DND-41 (cell line): Measurements from ENCODE around the gene APOBEC3H.

Source experiments
- ATAC-seq: fragments of 200-7000 bp; cut with Tn5 transposase; 3 replicates; pipeline ENCODE4 v1.9.1; 2021; ENCODE audit warnings: low read depth; ENCODE audit not compliant: insufficient read depth
- DNase-seq: peaks from one replicate; pipeline ENCODE4 v3.0.0-alpha.2; 2020
- H2AFZ ChIP-seq: 2 replicates; pipeline ENCODE4 v1.6.0; 2012; ENCODE audit warnings: low read depth, low read length
- H3K27ac ChIP-seq: 2 replicates; pipeline ENCODE4 v1.5.1; 2012; ENCODE audit warnings: low read length, inconsistent platforms
- H3K27me3 ChIP-seq: fragments of 200-600 bp; sonication (generic); 2 replicates; pipeline ENCODE4 v1.6.0; 2012; ENCODE audit warnings: low read length, mild to moderate bottlenecking, inconsistent platforms; ENCODE audit not compliant: insufficient read depth, poor library complexity
- H3K36me3 ChIP-seq: 2 replicates; pipeline ENCODE4 v1.5.1; 2012; ENCODE audit warnings: low read length, inconsistent platforms; ENCODE audit not compliant: insufficient read depth
- H3K4me1 ChIP-seq: 2 replicates; pipeline ENCODE4 v1.5.1; 2012; ENCODE audit warnings: mild to moderate bottlenecking, low read length; ENCODE audit not compliant: insufficient read depth
- H3K4me2 ChIP-seq: 2 replicates; pipeline ENCODE4 v1.6.0; 2012; ENCODE audit warnings: mild to moderate bottlenecking, moderate library complexity, low read length, inconsistent platforms; ENCODE audit not compliant: insufficient read depth
- H3K4me3 ChIP-seq, 2 experiments: fragments of 200-600 bp in 1 of 2; shearing (Covaris generic) in 1 of 2; 2 replicates each; pipeline ENCODE4 v1.5.1; 2012 to 2016; ENCODE audit warnings: inconsistent platforms in 2 of 2, low read length in 2 of 2, mild to moderate bottlenecking in 2 of 2, low read depth in 1 of 2, moderate library complexity in 1 of 2
- H3K79me2 ChIP-seq: 2 replicates; pipeline ENCODE4 v1.6.0; 2012; ENCODE audit warnings: low read length, inconsistent platforms; ENCODE audit not compliant: insufficient read depth
- H3K9ac ChIP-seq: 2 replicates; pipeline ENCODE4 v1.6.0; 2012; ENCODE audit warnings: low read depth, mild to moderate bottlenecking, inconsistent platforms, low read length, moderate library complexity
- H3K9me3 ChIP-seq: 2 replicates; pipeline ENCODE4 v1.5.1; 2012; ENCODE audit warnings: low read length, moderate library complexity, mild to moderate bottlenecking, inconsistent platforms; ENCODE audit not compliant: insufficient read depth, severe bottlenecking
- H4K20me1 ChIP-seq: 2 replicates; pipeline ENCODE4 v1.6.0; 2012; ENCODE audit warnings: low read length; ENCODE audit not compliant: insufficient read depth
- EZH2 ChIP-seq: IDR thresholded peaks from 3 replicates; pipeline ENCODE4 v1.6.1; 2012; ENCODE audit warnings: borderline replicate concordance, low read depth, mild to moderate bottlenecking, moderate library complexity, low read length, inconsistent platforms; ENCODE audit not compliant: severe bottlenecking
- TF ChIP-seq, protein P1 (sequence below): IDR thresholded peaks from 2 replicates; pipeline ENCODE4 v1.5.1; 2012; ENCODE audit warnings: borderline replicate concordance, low read length, moderate library complexity, mild to moderate bottlenecking; ENCODE audit not compliant: poor library complexity, severe bottlenecking; ENCODE audit errors: extremely low read depth

The APOBEC3H gene

GRCh38 chr22:39109361-39109760, 12.3 kb downstream of the APOBEC3H start:
- DNase-seq: no peak
- Histone ChIP-seq H3K27me3 (no peaks in the 10 kb centered on the region), H3K4me3 (no peak overlapping the region), H3K4me1 (no peaks in the 10 kb centered on the region), H3K9me3 (no peaks in the 10 kb centered on the region), H3K27ac (no peak overlapping the region), H3K79me2 (no peaks in the 10 kb centered on the region), H3K36me3 (no peaks in the 10 kb centered on the region), H2AFZ (no peak overlapping the region), H3K9ac (no peak overlapping the region), H4K20me1 (no peaks in the 10 kb centered on the region), H3K4me2 (no peak overlapping the region)
- TF ChIP-seq EZH2: no peak
- TF ChIP-seq, protein P1, sequence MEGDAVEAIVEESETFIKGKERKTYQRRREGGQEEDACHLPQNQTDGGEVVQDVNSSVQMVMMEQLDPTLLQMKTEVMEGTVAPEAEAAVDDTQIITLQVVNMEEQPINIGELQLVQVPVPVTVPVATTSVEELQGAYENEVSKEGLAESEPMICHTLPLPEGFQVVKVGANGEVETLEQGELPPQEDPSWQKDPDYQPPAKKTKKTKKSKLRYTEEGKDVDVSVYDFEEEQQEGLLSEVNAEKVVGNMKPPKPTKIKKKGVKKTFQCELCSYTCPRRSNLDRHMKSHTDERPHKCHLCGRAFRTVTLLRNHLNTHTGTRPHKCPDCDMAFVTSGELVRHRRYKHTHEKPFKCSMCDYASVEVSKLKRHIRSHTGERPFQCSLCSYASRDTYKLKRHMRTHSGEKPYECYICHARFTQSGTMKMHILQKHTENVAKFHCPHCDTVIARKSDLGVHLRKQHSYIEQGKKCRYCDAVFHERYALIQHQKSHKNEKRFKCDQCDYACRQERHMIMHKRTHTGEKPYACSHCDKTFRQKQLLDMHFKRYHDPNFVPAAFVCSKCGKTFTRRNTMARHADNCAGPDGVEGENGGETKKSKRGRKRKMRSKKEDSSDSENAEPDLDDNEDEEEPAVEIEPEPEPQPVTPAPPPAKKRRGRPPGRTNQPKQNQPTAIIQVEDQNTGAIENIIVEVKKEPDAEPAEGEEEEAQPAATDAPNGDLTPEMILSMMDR: no peak
- ATAC-seq: no peak

DNA sequence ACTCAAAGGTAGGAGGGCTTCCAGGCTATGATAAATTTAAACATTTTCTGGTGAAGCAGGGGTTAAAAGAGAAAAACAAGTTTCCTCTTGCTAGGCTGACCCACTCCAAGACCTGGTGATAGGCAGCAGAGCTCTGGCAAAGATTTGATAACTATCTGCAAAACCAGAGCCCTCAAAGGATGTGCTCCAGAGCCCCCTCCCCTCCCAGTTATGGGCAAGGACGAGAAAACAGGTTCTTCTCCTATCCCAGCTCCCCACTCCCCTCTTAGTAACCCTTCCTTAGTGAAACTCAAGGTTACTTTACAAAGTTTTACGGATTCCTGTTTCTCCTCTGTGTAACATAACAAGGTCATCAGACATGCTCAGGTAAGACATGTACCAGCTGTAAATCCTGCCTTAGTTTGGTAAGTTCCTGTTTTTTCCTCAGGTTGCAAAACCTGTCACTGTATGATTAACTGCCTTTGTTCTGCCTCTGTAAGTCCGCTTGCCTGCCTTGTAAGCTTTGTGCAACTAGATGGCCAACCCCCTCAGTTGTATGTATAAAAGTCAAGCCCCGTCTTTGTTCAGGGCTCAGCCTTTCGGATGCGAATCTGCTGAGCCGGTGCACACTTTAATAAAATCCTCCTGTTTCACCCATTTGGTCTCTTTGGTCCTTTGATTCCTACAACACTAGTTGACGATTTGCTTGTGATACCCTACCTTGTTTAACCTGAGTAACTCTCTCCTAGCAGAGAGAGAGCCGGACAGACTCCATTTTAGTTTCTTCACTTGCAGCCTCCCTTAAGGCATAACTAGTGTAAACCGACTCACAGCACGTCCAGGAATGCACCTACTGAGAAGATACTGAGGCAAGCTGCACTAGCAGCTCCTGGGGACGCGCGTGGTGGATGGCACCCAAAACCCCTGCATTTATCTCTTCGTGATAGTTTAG, 13.9 kb downstream of the APOBEC3H start:
- DNase-seq (no peak), ATAC-seq (no peak)
- H3K4me1 ChIP-seq: no peaks in the 10 kb centered on the region
- no peak overlapping the region for H3K9ac ChIP-seq
- no peaks in the 10 kb centered on the region for H3K36me3 ChIP-seq
- no peak overlapping the region for H2AFZ ChIP-seq
- no peaks in the 10 kb centered on the region for H3K9me3 ChIP-seq
- no peaks in the 10 kb centered on the region for H4K20me1 ChIP-seq
- H3K27me3 ChIP-seq: no peaks in the 10 kb centered on the region
- no peak overlapping the region for H3K27ac ChIP-seq
- TF ChIP-seq, protein P1: no peak
- no peak for TF ChIP-seq EZH2
- H3K4me2 ChIP-seq: no peak overlapping the region
- no peak overlapping the region for H3K4me3 ChIP-seq
- H3K79me2 ChIP-seq: no peaks in the 10 kb centered on the region

GRCh38 chr22:39114112-39114511, 17.1 kb downstream of the APOBEC3H start:
- H3K79me2 ChIP-seq: no peaks in the 10 kb centered on the region
- H3K9ac ChIP-seq: no peak overlapping the region
- H3K4me2 ChIP-seq: no peak overlapping the region
- H3K27me3 ChIP-seq: no peaks in the 10 kb centered on the region
- no peak overlapping the region for H2AFZ ChIP-seq
- H3K27ac ChIP-seq: no peak overlapping the region
- ATAC-seq: no peak
- no peaks in the 10 kb centered on the region for H3K4me1 ChIP-seq
- DNase-seq: no peak
- no peaks in the 10 kb centered on the region for H3K36me3 ChIP-seq
- TF ChIP-seq EZH2: no peak
- TF ChIP-seq, protein P1: no peak
- no peak overlapping the region for H3K4me3 ChIP-seq
- no peaks in the 10 kb centered on the region for H4K20me1 ChIP-seq
- no peaks in the 10 kb centered on the region for H3K9me3 ChIP-seq
